Measurements from ENCODE around the gene AADAT.
A peak's percentile ranks its signal among the peaks of the same experiment; 100 is the strongest.

AADAT gene

GRCh38 chr4:170035231-170035630 is 54.5 kb downstream of the AADAT start:
- DNase-seq (ENCODE audit: low read depth in 1 of 2, low spot score in 1 of 2): no peak

GRCh38 chr4:170033999-170034398 is 55.8 kb downstream of the AADAT start:
- DNase-seq (ENCODE audit: low read depth in 1 of 2, low spot score in 1 of 2): no peak

- DNase-seq (ENCODE audit: low read depth in 1 of 2, low spot score in 1 of 2): no peak
These were observed 59.6 kb downstream of the AADAT start for GRCh38 chr4:170030121-170030520.

GRCh38 chr4:170027181-170027829 is 62.5 kb downstream of the AADAT start:
- DNase-seq (ENCODE audit: low read depth in 1 of 2, low spot score in 1 of 2): peak; percentile 85 to 90

GRCh38 chr4:170026253-170027021 is 63.3 kb downstream of the AADAT start, which contains the start of gene MFAP3L:
Gene MFAP3L (minus strand): TSS chr4:170026395. CDS start chr4:170005877, 20,518 bp downstream.
- DNase-seq (ENCODE audit: low read depth in 1 of 2, low spot score in 1 of 2): peak; percentile 59 to 76

- no peak for DNase-seq (ENCODE audit: low read depth in 1 of 2, low spot score in 1 of 2)
These were observed 64.1 kb downstream of the AADAT start for GRCh38 chr4:170025523-170026252.

- no peak for DNase-seq (ENCODE audit: low read depth in 1 of 2, low spot score in 1 of 2)
These were observed 67.5 kb downstream of the AADAT start for GRCh38 chr4:170022211-170022610.

- no peak for DNase-seq (ENCODE audit: low read depth in 1 of 2, low spot score in 1 of 2)
These were observed 72.5 kb downstream of the AADAT start for GRCh38 chr4:170017252-170017651.

- no peak for DNase-seq (ENCODE audit: low read depth in 1 of 2, low spot score in 1 of 2)
These were observed 74.5 kb downstream of the AADAT start for GRCh38 chr4:170015285-170015684.

- no peak for DNase-seq (ENCODE audit: low read depth in 1 of 2, low spot score in 1 of 2)
These were observed 75.3 kb downstream of the AADAT start for GRCh38 chr4:170014359-170015011.

- no peak for DNase-seq (ENCODE audit: low read depth in 1 of 2, low spot score in 1 of 2)
These were observed 77.2 kb downstream of the AADAT start for GRCh38 chr4:170012629-170012958.

GRCh38 chr4:170011921-170012628 is 77.7 kb downstream of the AADAT start:
- DNase-seq (ENCODE audit: low read depth in 1 of 2, low spot score in 1 of 2): no peak

All from activated CD4-positive, alpha-beta T cell treated with anti-CD3 and anti-CD28 coated beads, Interleukin-2, amount 50 U/mL, for 24 hours (primary cell).